Tibial nerve (tissue), 4 donors: ENCODE results near the gene SIRT1.

Source experiments
- CTCF ChIP-seq, 5 experiments: fragments of 200-600 bp in 3 of 5; fragments of 450-650 bp in 2 of 5; sonication (generic) in 3 of 5; IDR thresholded peaks; one replicate each; pipeline ENCODE4 v1.5.1; 2016 to 2019; ENCODE audit warnings: antibody characterized with exemption in 5 of 5, mild to moderate bottlenecking in 3 of 5, moderate library complexity in 2 of 5
- EP300 ChIP-seq, 2 donors: sonication (generic); formaldehyde crosslinking; IDR thresholded peaks; one replicate each; pipeline ENCODE4 v1.6.1; 2017; ENCODE audit warnings: antibody characterized with exemption in 2 of 2, mild to moderate bottlenecking in 1 of 2
- POLR2A ChIP-seq, 2 donors: fragments of 450-650 bp; IDR thresholded peaks; one replicate each; pipeline ENCODE4 v1.6.1; 2017; ENCODE audit warnings: antibody characterized with exemption in 2 of 2, mild to moderate bottlenecking in 2 of 2, moderate library complexity in 2 of 2

- TF ChIP-seq POLR2A (IDR thresholded peaks at IDR 0.05), result no peak
- no peak for TF ChIP-seq CTCF (IDR thresholded peaks at IDR 0.05)
- no peak for TF ChIP-seq EP300 (IDR thresholded peaks at IDR 0.05)
Measured at GRCh38 chr10:67878133-67878532, 6.3 kb upstream of the SIRT1 start.
